ENCODE measurements around the gene BTBD9. TPM values are rescaled to one million over a fixed set of nuclear protein-coding genes. Genes with fewer than 3 reads are reported as not detected.

Gene BTBD9
- total RNA-seq (2014; rRNA removed; shearing (Covaris generic)) (11.9 and 13.7 TPM in 2 replicates), polyA plus RNA-seq (2016; fragmentation: Nextera tagmentation; extraction: Ambion mirVana) (6.6 and 10.0 TPM in 2 replicates)

- H3K4me3 ChIP-seq = peak within 1 kb of the TSS; percentile 93
- H3K9me2 ChIP-seq (ENCODE audit: insufficient read depth) = no peaks in the 10 kb centered on the region
- peaks cover 61% of the 10 kb centered on the region for H3K79me2 ChIP-seq (ENCODE audit: insufficient read depth)
- peak within 1 kb of the TSS; percentile 93 for H3K27ac ChIP-seq
- H2AFZ ChIP-seq = peak within 1 kb of the TSS; percentile 99
- DNase-seq = peak; percentile 94
- TF ChIP-seq EZH2 (IDR thresholded peaks at IDR 0.05; ENCODE audit: insufficient read depth, poor library complexity, severe bottlenecking) (no peak), EZH2phosphoT487 (IDR thresholded peaks at IDR 0.05; ENCODE audit: insufficient read depth, low read depth) (no peak)
- peak within 1 kb of the TSS; percentile 93 for H3K4me2 ChIP-seq (ENCODE audit: unreplicated experiment)
- H3K27me3 ChIP-seq (replicated peaks; ENCODE audit: insufficient read depth) = no peaks in the 10 kb centered on the region
- H4K20me1 ChIP-seq (ENCODE audit: insufficient read depth) = no peaks in the 10 kb centered on the region; the same call in 1 of the 2 replicates
- in situ Hi-C loops (cut with MboI) = no loop called here
- H3K4me1 ChIP-seq (ENCODE audit: insufficient read depth) = 0 out of 2 replicates have a peak, but pooled peaks cover 5% of the 10 kb centered on the region
- WGBS, 2 experiments (ENCODE audit: low coverage in 1 of 2, low lambda C conversion rate in 2 of 2, missing lambda C conversion rate in 2 of 2) = 0 to 1% methylated on average over 56 to 67 of the region's 82 CpGs
- H3K36me3 ChIP-seq (ENCODE audit: low read depth) = no peaks in the 10 kb centered on the region
- peak within 1 kb of the TSS; percentile 92 for H3K9ac ChIP-seq
- H3K9me3 ChIP-seq (ENCODE audit: low read depth) = no peaks in the 10 kb centered on the region
- H3F3A ChIP-seq (ENCODE audit: insufficient read depth) = 0 out of 2 replicates have a peak, but pooled peaks cover 9% of the 10 kb centered on the region
Measured at GRCh38 chr6:38639498-38640215, at the start of gene BTBD9. BTBD9 (minus strand) TSS chr6:38639929.

- H3K27ac ChIP-seq = no peak overlapping the region
- no peak overlapping the region for H2AFZ ChIP-seq
- TF ChIP-seq EZH2phosphoT487 (IDR thresholded peaks at IDR 0.05; ENCODE audit: insufficient read depth, low read depth) (no peak), EZH2 (IDR thresholded peaks at IDR 0.05; ENCODE audit: insufficient read depth, poor library complexity, severe bottlenecking) (no peak)
- no peak for DNase-seq
- H3K36me3 ChIP-seq (ENCODE audit: low read depth) = 0 out of 2 replicates have a peak, but pooled peaks cover 5% of the 10 kb centered on the region
- peaks cover 75% of the 10 kb centered on the region for H3K79me2 ChIP-seq (ENCODE audit: insufficient read depth)
- no peak overlapping the region for H3K4me3 ChIP-seq
- no peaks in the 10 kb centered on the region for H4K20me1 ChIP-seq (ENCODE audit: insufficient read depth)
- 96 to 98% methylated on average over 6 of the region's 6 CpGs for WGBS, 2 experiments (ENCODE audit: low coverage in 1 of 2, low lambda C conversion rate in 2 of 2, missing lambda C conversion rate in 2 of 2)
- H3F3A ChIP-seq (ENCODE audit: insufficient read depth) = no peaks in the 10 kb centered on the region
- H3K9me2 ChIP-seq (ENCODE audit: insufficient read depth) = no peaks in the 10 kb centered on the region
- no peaks in the 10 kb centered on the region for H3K27me3 ChIP-seq (replicated peaks; ENCODE audit: insufficient read depth)
- H3K9me3 ChIP-seq (ENCODE audit: low read depth) = no peaks in the 10 kb centered on the region
- no peak overlapping the region for H3K9ac ChIP-seq
- in situ Hi-C loops (cut with MboI) = no loop called here
- no peak overlapping the region for H3K4me2 ChIP-seq (ENCODE audit: unreplicated experiment)
- H3K4me1 ChIP-seq (ENCODE audit: insufficient read depth) = no peaks in the 10 kb centered on the region
Measured at GRCh38 chr6:38688579-38689087, 48.9 kb upstream of the BTBD9 start.

- in situ Hi-C loops (cut with MboI) = no loop called here
- Histone ChIP-seq H3K9me2 (ENCODE audit: insufficient read depth) (no peaks in the 10 kb centered on the region), H3K27me3 (replicated peaks; ENCODE audit: insufficient read depth) (no peaks in the 10 kb centered on the region), H3K79me2 (ENCODE audit: insufficient read depth) (peaks cover 66% of the 10 kb centered on the region), H3K4me1 (ENCODE audit: insufficient read depth) (no peaks in the 10 kb centered on the region), H3K9ac (no peak overlapping the region), H2AFZ (no peak overlapping the region), H3K27ac (no peak overlapping the region), H3F3A (ENCODE audit: insufficient read depth) (no peaks in the 10 kb centered on the region), H3K4me3 (no peak overlapping the region), H3K4me2 (ENCODE audit: unreplicated experiment) (no peak overlapping the region), H4K20me1 (ENCODE audit: insufficient read depth) (no peaks in the 10 kb centered on the region), H3K9me3 (ENCODE audit: low read depth) (no peaks in the 10 kb centered on the region), H3K36me3 (ENCODE audit: low read depth) (peaks cover 13% of the 10 kb centered on the region; the same call in 1 of the 2 replicates)
- DNase-seq = no peak
- WGBS, 2 experiments (ENCODE audit: low coverage in 1 of 2, low lambda C conversion rate in 2 of 2, missing lambda C conversion rate in 2 of 2) = 94 to 96% methylated on average over 1 of the region's 1 CpG
- TF ChIP-seq EZH2 (IDR thresholded peaks at IDR 0.05; ENCODE audit: insufficient read depth, poor library complexity, severe bottlenecking) (no peak), EZH2phosphoT487 (IDR thresholded peaks at IDR 0.05; ENCODE audit: insufficient read depth, low read depth) (no peak)
Measured at GRCh38 chr6:38687549-38687948, 47.8 kb upstream of the BTBD9 start.

GRCh38 chr6:38687043-38687353 lies 47.3 kb upstream of the BTBD9 start:
- Histone ChIP-seq H3K36me3 (ENCODE audit: low read depth) (peaks cover 17% of the 10 kb centered on the region; the same call in 1 of the 2 replicates), H3K27ac (no peak overlapping the region), H2AFZ (no peak overlapping the region), H3K4me1 (ENCODE audit: insufficient read depth) (no peaks in the 10 kb centered on the region), H3K4me2 (ENCODE audit: unreplicated experiment) (no peak overlapping the region), H4K20me1 (ENCODE audit: insufficient read depth) (no peaks in the 10 kb centered on the region), H3K27me3 (replicated peaks; ENCODE audit: insufficient read depth) (no peaks in the 10 kb centered on the region), H3K9me2 (ENCODE audit: insufficient read depth) (no peaks in the 10 kb centered on the region), H3K79me2 (ENCODE audit: insufficient read depth) (peaks cover 61% of the 10 kb centered on the region), H3K9ac (no peak overlapping the region), H3K4me3 (no peak overlapping the region), H3K9me3 (ENCODE audit: low read depth) (no peaks in the 10 kb centered on the region), H3F3A (ENCODE audit: insufficient read depth) (no peaks in the 10 kb centered on the region)
- in situ Hi-C loops (cut with MboI) = no loop called here
- no peak for DNase-seq
- WGBS, 2 experiments (ENCODE audit: low coverage in 1 of 2, low lambda C conversion rate in 2 of 2, missing lambda C conversion rate in 2 of 2) = 93 to 100% methylated on average over 2 of the region's 2 CpGs
- TF ChIP-seq EZH2phosphoT487 (IDR thresholded peaks at IDR 0.05; ENCODE audit: insufficient read depth, low read depth) = no peak
- TF ChIP-seq EZH2 (IDR thresholded peaks at IDR 0.05; ENCODE audit: insufficient read depth, poor library complexity, severe bottlenecking) = no peak

Data from GM23248 (cell line).